RWPE1 (cell line): ENCODE measurements around the gene APBB2.

Source experiments
- CTCF ChIA-PET: fragments of 350-600 bp; sonication (Branson Sonifier 250); formaldehyde crosslinking; extraction: SDS; loops from one replicate; lab custom pipeline; 2021; lab: Yijun Ruan, JAX
- POLR2A ChIA-PET: fragments of 400-600 bp; formaldehyde crosslinking; extraction: SDS; loops from one replicate; lab custom pipeline; 2020; ENCODE audit warnings: antibody characterized with exemption; ENCODE audit not compliant: low non-redundant PET; lab: Yijun Ruan, JAX
- DNase-seq: peaks from one replicate; pipeline ENCODE4 v3.0.0; 2012; ENCODE audit warnings: low spot score
- H3K27ac ChIP-seq: fragments of 450-650 bp; 2 replicates; pipeline ENCODE4 v1.5.1; 2017
- CTCF ChIP-seq: fragments of 450-650 bp; conservative IDR thresholded peaks from 2 replicates; pipeline ENCODE4 v1.5.1; 2017; ENCODE audit warnings: low read depth, mild to moderate bottlenecking

Gene APBB2

GRCh38 chr4:41200486-41201017, 13.8 kb downstream of the APBB2 start:
- DNase-seq = no peak
- ChIA-PET CTCF (interaction anchor here (0.6 to 0.7 kb wide), 2 partner anchors 28 to 74 kb away, joined by 3 to 5 read pairs; no protein-coding TSS in a partner anchor), POLR2A (no interaction called here)
- TF ChIP-seq CTCF = no peak
- H3K27ac ChIP-seq = no peak overlapping the region

- ChIA-PET CTCF (no interaction called here), POLR2A (no interaction called here)
- no peak for DNase-seq
- no peak for TF ChIP-seq CTCF
- no peak overlapping the region for H3K27ac ChIP-seq
These were observed 14.6 kb downstream of the APBB2 start for GRCh38 chr4:41199788-41200187.

DNA sequence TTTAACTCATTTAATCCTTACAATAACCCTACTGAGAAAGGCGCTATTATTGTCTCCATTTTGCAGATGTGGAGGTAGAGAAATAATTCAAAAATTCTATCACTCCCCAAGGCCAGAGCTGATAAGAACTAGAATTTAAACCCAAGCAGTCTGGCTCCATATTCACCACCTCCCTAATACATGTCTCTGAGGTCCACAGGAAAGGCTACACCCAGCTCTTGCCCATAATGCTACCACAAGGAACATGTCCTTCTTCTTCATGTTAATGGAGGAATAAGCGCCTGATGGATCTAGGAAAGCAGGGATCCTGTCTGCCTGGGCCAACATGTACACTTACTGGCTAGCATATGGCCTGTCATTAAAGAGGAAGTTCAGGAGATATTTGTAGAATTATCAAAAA, 16.3 kb downstream of the APBB2 start:
- no peak for TF ChIP-seq CTCF
- no peak overlapping the region for H3K27ac ChIP-seq
- no peak for DNase-seq
- ChIA-PET CTCF (no interaction called here), POLR2A (no interaction called here)

GRCh38 chr4:41197495-41197894, 16.8 kb downstream of the APBB2 start:
- CTCF ChIA-PET = no interaction called here
- H3K27ac ChIP-seq = no peak overlapping the region
- DNase-seq = no peak
- no peak for TF ChIP-seq CTCF
- POLR2A ChIA-PET = no interaction called here

GRCh38 chr4:41196633-41197332, 17.6 kb downstream of the APBB2 start:
- CTCF ChIA-PET = no interaction called here
- H3K27ac ChIP-seq = no peak overlapping the region
- DNase-seq = no peak
- POLR2A ChIA-PET = no interaction called here
- TF ChIP-seq CTCF = no peak

- ChIA-PET CTCF (interaction anchor here (1.4 kb wide), 1 partner anchor 21 kb away, joined by 3 read pairs; no protein-coding TSS in a partner anchor), POLR2A (no interaction called here)
- H3K27ac ChIP-seq = no peak overlapping the region
- DNase-seq = no peak
- TF ChIP-seq CTCF = no peak
These were observed 22.2 kb downstream of the APBB2 start for GRCh38 chr4:41192136-41192535.
